Measurements from ENCODE around the gene WNT16.

The WNT16 gene

GRCh38 chr7:121303422-121304101 lies 25.2 kb upstream of the WNT16 start:
- TF ChIP-seq MYC (IDR thresholded peaks at IDR 0.05; ENCODE audit: low read depth, low read length) (no peak), CTCF (IDR thresholded peaks at IDR 0.05; ENCODE audit: low read depth, low read length) (no peak), POLR2A (IDR thresholded peaks at IDR 0.05; ENCODE audit: extremely low read depth, insufficient read length) (no peak), MAX (IDR thresholded peaks at IDR 0.05; ENCODE audit: low read depth, low read length) (no peak)
- no peak for DNase-seq (ENCODE audit: low read depth)
- H3K4me3 ChIP-seq (ENCODE audit: low read depth, low read length) = no peak overlapping the region

GRCh38 chr7:121304102-121304658 lies 24.6 kb upstream of the WNT16 start:
- DNase-seq (ENCODE audit: low read depth) = no peak
- H3K4me3 ChIP-seq (ENCODE audit: low read depth, low read length) = no peak overlapping the region
- no peak for TF ChIP-seq MYC (IDR thresholded peaks at IDR 0.05; ENCODE audit: low read depth, low read length)
- no peak for TF ChIP-seq POLR2A (IDR thresholded peaks at IDR 0.05; ENCODE audit: extremely low read depth, insufficient read length)
- no peak for TF ChIP-seq CTCF (IDR thresholded peaks at IDR 0.05; ENCODE audit: low read depth, low read length)
- no peak for TF ChIP-seq MAX (IDR thresholded peaks at IDR 0.05; ENCODE audit: low read depth, low read length)

- DNase-seq (ENCODE audit: low read depth) = no peak
- no peak overlapping the region for H3K4me3 ChIP-seq (ENCODE audit: low read depth, low read length)
- no peak for TF ChIP-seq POLR2A (IDR thresholded peaks at IDR 0.05; ENCODE audit: extremely low read depth, insufficient read length)
- TF ChIP-seq CTCF (IDR thresholded peaks at IDR 0.05; ENCODE audit: low read depth, low read length) = no peak
- no peak for TF ChIP-seq MAX (IDR thresholded peaks at IDR 0.05; ENCODE audit: low read depth, low read length)
- TF ChIP-seq MYC (IDR thresholded peaks at IDR 0.05; ENCODE audit: low read depth, low read length) = no peak
Measured at GRCh38 chr7:121305109-121305508, 23.7 kb upstream of the WNT16 start.

- TF ChIP-seq MYC (IDR thresholded peaks at IDR 0.05; ENCODE audit: low read depth, low read length) (no peak), CTCF (IDR thresholded peaks at IDR 0.05; ENCODE audit: low read depth, low read length) (no peak), POLR2A (IDR thresholded peaks at IDR 0.05; ENCODE audit: extremely low read depth, insufficient read length) (no peak), MAX (IDR thresholded peaks at IDR 0.05; ENCODE audit: low read depth, low read length) (no peak)
- no peak for DNase-seq (ENCODE audit: low read depth)
- H3K4me3 ChIP-seq (ENCODE audit: low read depth, low read length) = no peak overlapping the region
Measured at GRCh38 chr7:121306565-121306964, 22.2 kb upstream of the WNT16 start.

GRCh38 chr7:121307021-121307574 lies 21.7 kb upstream of the WNT16 start:
- TF ChIP-seq MYC (IDR thresholded peaks at IDR 0.05; ENCODE audit: low read depth, low read length) (no peak), CTCF (IDR thresholded peaks at IDR 0.05; ENCODE audit: low read depth, low read length) (no peak), MAX (IDR thresholded peaks at IDR 0.05; ENCODE audit: low read depth, low read length) (no peak), POLR2A (IDR thresholded peaks at IDR 0.05; ENCODE audit: extremely low read depth, insufficient read length) (no peak)
- no peak for DNase-seq (ENCODE audit: low read depth)
- H3K4me3 ChIP-seq (ENCODE audit: low read depth, low read length) = no peak overlapping the region

Measured in NB4 (cell line).